Upper lobe of left lung (tissue), 6 donors: ENCODE measurements around the gene VAT1L. TPM values are rescaled to one million over a fixed set of nuclear protein-coding genes. Genes with fewer than 3 reads are reported as not detected.

Experiments used
- ATAC-seq, 2 donors: fragments of 200-7000 bp; cut with Tn5 transposase; one replicate each; pipeline ENCODE4 v1.9.1; 2022; ENCODE audit warnings: mild to moderate bottlenecking in 2 of 2, moderate library complexity in 2 of 2; ENCODE audit not compliant: low FRiP score in 2 of 2
- DNase-seq, 2 donors: peaks; one replicate each; pipeline ENCODE4 v3.0.0-alpha.2; 2019 to 2020
- H3K27ac ChIP-seq, 4 donors: fragments of 200-600 bp; sonication (generic); one replicate each; pipeline ENCODE4 v1.5.1; 2016 to 2019
- H3K27me3 ChIP-seq, 4 donors: fragments of 200-600 bp; sonication (generic); one replicate each; pipeline ENCODE4 v1.5.1; 2017 to 2019
- H3K36me3 ChIP-seq, 4 donors: fragments of 200-600 bp; sonication (generic); one replicate each; pipeline ENCODE4 v1.5.1; 2016 to 2019
- H3K4me1 ChIP-seq, 4 donors: fragments of 200-600 bp; sonication (generic); one replicate each; pipeline ENCODE4 v1.5.1; 2018 to 2019
- H3K4me3 ChIP-seq, 4 donors: fragments of 200-600 bp; sonication (generic); one replicate each; pipeline ENCODE4 v1.5.1; 2017 to 2019; ENCODE audit warnings: mild to moderate bottlenecking in 2 of 4, moderate library complexity in 1 of 4
- H3K9me3 ChIP-seq, 4 donors: fragments of 200-600 bp; sonication (generic); one replicate each; pipeline ENCODE4 v1.5.1; 2018 to 2019
- EP300 ChIP-seq, 4 donors: sonication (generic); formaldehyde crosslinking; IDR thresholded peaks; one replicate each; pipeline ENCODE4 v1.5.1; 2017; ENCODE audit warnings: antibody characterized with exemption in 4 of 4, control low read depth in 2 of 4
- POLR2A ChIP-seq, 4 donors: fragments of 450-650 bp; IDR thresholded peaks; one replicate each; pipeline ENCODE4 v1.5.1; 2016 to 2017; ENCODE audit warnings: antibody characterized with exemption in 4 of 4, mild to moderate bottlenecking in 2 of 4
- POLR2AphosphoS5 ChIP-seq, 2 donors: sonication (generic); formaldehyde crosslinking; IDR thresholded peaks; one replicate each; pipeline ENCODE4 v1.5.1; 2017; ENCODE audit warnings: antibody characterized with exemption in 2 of 2
- WGBS, 2 donors: methylation state at CpG; one replicate each; pipeline ENCODE4 v1.1.5; 2017 to 2018; 5-methylcytosine and 5-hydroxymethylcytosine counted together
- total RNA-seq, 6 donors: library from RNA; depleted of rRNA in 4 of 6; stranded (reverse); fragments of >200 nt in 4 of 6; gene quantifications; one replicate each; pipeline versions ENCODE4 v1.1.0 to v1.2.1, GENCODE V29; 2016 to 2021
- TF ChIP-seq, protein P1 (sequence below), 6 experiments: fragments of 450-650 bp in 4 of 6; fragments of 200-600 bp in 2 of 6; sonication (generic) in 2 of 6; IDR thresholded peaks; one replicate each; pipeline ENCODE4 v1.5.1; 2016 to 2019; ENCODE audit warnings: antibody characterized with exemption in 6 of 6
- donor health status: DM: no; HTN: no; CAD: no; lungs with moderate emphysema.
- donor health status: DM: no; HTN: yes; CAD: no; lungs with severe emphysema.

Gene VAT1L
- total RNA-seq, 6 donors from 2014 or later: under 0.01 to 0.59 (median 0.27) TPM; not detected in 2

GRCh38 chr16:78005881-78006280 is 217.5 kb downstream of the VAT1L start:
- ATAC-seq: no peak
- Histone ChIP-seq H3K4me3 (no peak overlapping the region), H3K36me3 (no peaks in the 10 kb centered on the region), H3K27ac (no peak overlapping the region), H3K4me1 (no peaks in the 10 kb centered on the region), H3K27me3 (no peaks in the 10 kb centered on the region), H3K9me3 (no peaks in the 10 kb centered on the region)
- TF ChIP-seq EP300 (IDR thresholded peaks at IDR 0.05): no peak
- no peak for TF ChIP-seq POLR2A (IDR thresholded peaks at IDR 0.05)
- TF ChIP-seq, protein P1, sequence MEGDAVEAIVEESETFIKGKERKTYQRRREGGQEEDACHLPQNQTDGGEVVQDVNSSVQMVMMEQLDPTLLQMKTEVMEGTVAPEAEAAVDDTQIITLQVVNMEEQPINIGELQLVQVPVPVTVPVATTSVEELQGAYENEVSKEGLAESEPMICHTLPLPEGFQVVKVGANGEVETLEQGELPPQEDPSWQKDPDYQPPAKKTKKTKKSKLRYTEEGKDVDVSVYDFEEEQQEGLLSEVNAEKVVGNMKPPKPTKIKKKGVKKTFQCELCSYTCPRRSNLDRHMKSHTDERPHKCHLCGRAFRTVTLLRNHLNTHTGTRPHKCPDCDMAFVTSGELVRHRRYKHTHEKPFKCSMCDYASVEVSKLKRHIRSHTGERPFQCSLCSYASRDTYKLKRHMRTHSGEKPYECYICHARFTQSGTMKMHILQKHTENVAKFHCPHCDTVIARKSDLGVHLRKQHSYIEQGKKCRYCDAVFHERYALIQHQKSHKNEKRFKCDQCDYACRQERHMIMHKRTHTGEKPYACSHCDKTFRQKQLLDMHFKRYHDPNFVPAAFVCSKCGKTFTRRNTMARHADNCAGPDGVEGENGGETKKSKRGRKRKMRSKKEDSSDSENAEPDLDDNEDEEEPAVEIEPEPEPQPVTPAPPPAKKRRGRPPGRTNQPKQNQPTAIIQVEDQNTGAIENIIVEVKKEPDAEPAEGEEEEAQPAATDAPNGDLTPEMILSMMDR (IDR thresholded peaks at IDR 0.05): no peak
- no peak for TF ChIP-seq POLR2AphosphoS5 (IDR thresholded peaks at IDR 0.05)
- no peak for DNase-seq
- 74 to 79% methylated on average over 4 to 5 of the region's 5 CpGs for WGBS, 2 donors

DNA sequence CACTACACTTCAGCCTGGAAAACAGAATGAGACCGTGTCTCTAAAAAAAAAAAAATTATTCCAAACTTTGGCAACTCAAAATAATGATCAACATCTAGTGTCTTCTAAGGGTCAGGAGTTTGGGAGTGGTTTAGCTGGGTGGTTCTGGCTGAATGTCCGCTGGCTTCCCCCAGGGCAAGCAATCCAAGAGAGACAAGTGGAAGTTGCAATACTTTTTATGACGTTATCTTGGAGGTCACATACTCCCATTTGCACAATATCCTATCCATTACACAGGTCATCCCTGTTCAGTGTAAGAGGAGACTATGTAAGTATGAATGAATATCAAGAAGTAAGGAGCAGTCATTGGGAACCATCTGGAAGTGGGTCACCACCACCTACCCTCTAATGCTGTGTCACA is 218.8 kb downstream of the VAT1L start:
- DNase-seq (no peak), ATAC-seq (no peak)
- WGBS, 2 donors: 57 to 81% methylated on average over 3 of the region's 3 CpGs
- H3K27me3 ChIP-seq: no peaks in the 10 kb centered on the region
- H3K4me1 ChIP-seq: no peaks in the 10 kb centered on the region
- H3K4me3 ChIP-seq: no peak overlapping the region
- no peak overlapping the region for H3K27ac ChIP-seq
- no peaks in the 10 kb centered on the region for H3K9me3 ChIP-seq
- no peak for TF ChIP-seq EP300 (IDR thresholded peaks at IDR 0.05)
- no peak for TF ChIP-seq POLR2AphosphoS5 (IDR thresholded peaks at IDR 0.05)
- no peak for TF ChIP-seq POLR2A (IDR thresholded peaks at IDR 0.05)
- TF ChIP-seq, protein P1 (IDR thresholded peaks at IDR 0.05): no peak
- no peaks in the 10 kb centered on the region for H3K36me3 ChIP-seq

DNA sequence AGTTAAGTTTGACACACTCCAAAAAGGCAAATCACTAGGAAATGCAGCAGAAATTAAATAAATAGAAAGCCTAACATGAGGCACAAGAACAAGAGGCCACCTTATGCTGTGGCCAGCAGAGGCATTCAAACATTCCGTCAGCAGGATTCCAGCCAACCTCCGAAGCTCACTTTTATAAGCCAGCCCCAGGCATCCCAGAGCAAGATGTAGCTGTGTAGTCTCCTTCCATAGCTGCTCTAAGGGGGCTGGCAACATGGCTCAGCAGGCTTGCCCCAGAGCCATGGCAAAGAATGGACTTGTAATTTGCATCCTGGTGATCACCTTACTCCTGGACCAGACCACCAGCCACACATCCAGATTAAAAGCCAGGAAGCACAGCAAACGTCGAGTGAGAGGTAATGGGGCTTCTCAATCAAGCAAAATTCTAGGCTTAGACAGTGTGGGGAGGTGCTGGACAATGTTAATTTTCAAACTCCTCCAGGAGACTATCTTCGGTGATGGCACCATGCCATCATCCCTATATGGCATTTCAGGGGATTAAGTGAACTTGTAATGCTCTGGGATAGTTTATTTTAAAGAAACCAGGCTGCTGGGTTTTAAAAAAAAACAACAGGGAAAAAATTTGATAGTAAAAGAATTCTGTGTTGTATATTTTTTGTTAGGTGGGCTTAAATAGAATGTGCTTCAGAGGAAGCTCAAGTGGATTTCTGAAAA is 234.1 kb downstream of the VAT1L start, which contains the start of gene CLEC3A:
Gene CLEC3A (plus strand): TSS at position 202 of the 714 bp plus-strand sequence. CDS start 79 bp downstream, at position 281.
- Histone ChIP-seq H3K27me3 (no peaks in the 10 kb centered on the region), H3K27ac (no peak within 1 kb of the TSS), H3K4me3 (no peak within 1 kb of the TSS), H3K9me3 (no peaks in the 10 kb centered on the region), H3K4me1 (no peaks in the 10 kb centered on the region), H3K36me3 (no peaks in the 10 kb centered on the region)
- TF ChIP-seq POLR2AphosphoS5 (IDR thresholded peaks at IDR 0.05): no peak
- no peak for TF ChIP-seq EP300 (IDR thresholded peaks at IDR 0.05)
- TF ChIP-seq, protein P1 (IDR thresholded peaks at IDR 0.05): no peak
- TF ChIP-seq POLR2A (IDR thresholded peaks at IDR 0.05): no peak
- no peak for ATAC-seq
- DNase-seq: no peak
- 50 to 57% methylated on average over 5 of the region's 5 CpGs for WGBS, 2 donors

- Histone ChIP-seq H3K27me3 (no peaks in the 10 kb centered on the region), H3K4me1 (no peaks in the 10 kb centered on the region), H3K27ac (no peak overlapping the region), H3K4me3 (no peak overlapping the region), H3K36me3 (no peaks in the 10 kb centered on the region), H3K9me3 (no peaks in the 10 kb centered on the region)
- TF ChIP-seq, protein P1 (IDR thresholded peaks at IDR 0.05): no peak
- TF ChIP-seq EP300 (IDR thresholded peaks at IDR 0.05): no peak
- no peak for TF ChIP-seq POLR2A (IDR thresholded peaks at IDR 0.05)
- no peak for TF ChIP-seq POLR2AphosphoS5 (IDR thresholded peaks at IDR 0.05)
- 68 to 79% methylated on average over 5 of the region's 5 CpGs for WGBS, 2 donors
- ATAC-seq: no peak
- DNase-seq: no peak
These were observed 235.8 kb downstream of the VAT1L start for GRCh38 chr16:78024159-78024558.

DNA sequence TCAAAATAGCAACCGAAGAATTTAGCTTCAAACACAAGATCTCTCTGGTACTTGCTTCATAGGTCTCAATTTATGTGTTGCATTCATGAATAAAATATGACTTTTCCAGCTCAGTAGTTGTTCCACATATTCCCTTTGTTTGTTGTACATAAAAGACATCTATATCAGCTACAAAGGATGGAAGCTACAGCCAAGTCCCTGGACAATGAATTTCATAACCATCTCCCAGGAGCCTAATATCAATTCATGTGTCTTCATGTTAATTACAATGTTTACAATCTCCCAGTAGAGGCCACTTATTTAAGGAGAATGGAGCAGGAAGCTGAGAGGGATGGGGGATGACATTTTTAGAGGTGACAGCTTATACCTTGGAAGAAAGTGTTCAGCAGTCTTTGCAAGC is 237.3 kb downstream of the VAT1L start:
- ATAC-seq (no peak), DNase-seq (no peak)
- WGBS, 2 donors: 80 to 100% methylated on average over 1 of the region's 1 CpG
- Histone ChIP-seq H3K27me3 (no peaks in the 10 kb centered on the region), H3K9me3 (no peaks in the 10 kb centered on the region), H3K4me1 (no peaks in the 10 kb centered on the region), H3K4me3 (no peak overlapping the region), H3K36me3 (no peaks in the 10 kb centered on the region), H3K27ac (no peak overlapping the region)
- TF ChIP-seq POLR2A (IDR thresholded peaks at IDR 0.05) (no peak), EP300 (IDR thresholded peaks at IDR 0.05) (no peak), POLR2AphosphoS5 (IDR thresholded peaks at IDR 0.05) (no peak)
- TF ChIP-seq, protein P1 (IDR thresholded peaks at IDR 0.05): no peak
